ENCODE data around the gene ABCG8.

The ABCG8 gene

DNA sequence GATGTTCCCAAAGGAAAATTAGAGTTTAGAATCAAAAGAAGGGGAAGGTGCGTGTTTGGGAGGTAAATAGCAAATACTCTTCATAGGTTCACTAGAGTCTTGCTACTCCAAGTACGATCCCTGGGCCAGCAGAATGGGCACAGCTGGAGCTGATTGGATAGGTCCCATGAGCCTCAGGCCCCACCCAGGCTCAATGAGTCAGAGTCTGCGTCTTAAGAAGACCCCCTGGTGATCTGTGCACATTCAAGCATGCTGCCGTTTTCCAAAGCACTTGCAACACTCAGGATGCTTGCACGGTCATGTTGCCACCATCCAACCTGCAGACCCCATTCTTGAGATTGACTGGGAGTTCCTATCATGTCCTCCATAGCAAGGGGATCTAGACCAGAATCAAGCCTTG is 40.5 kb downstream of the ABCG8 start:
- POLR2A ChIA-PET, result no interaction called here
- TF ChIP-seq, protein P1, sequence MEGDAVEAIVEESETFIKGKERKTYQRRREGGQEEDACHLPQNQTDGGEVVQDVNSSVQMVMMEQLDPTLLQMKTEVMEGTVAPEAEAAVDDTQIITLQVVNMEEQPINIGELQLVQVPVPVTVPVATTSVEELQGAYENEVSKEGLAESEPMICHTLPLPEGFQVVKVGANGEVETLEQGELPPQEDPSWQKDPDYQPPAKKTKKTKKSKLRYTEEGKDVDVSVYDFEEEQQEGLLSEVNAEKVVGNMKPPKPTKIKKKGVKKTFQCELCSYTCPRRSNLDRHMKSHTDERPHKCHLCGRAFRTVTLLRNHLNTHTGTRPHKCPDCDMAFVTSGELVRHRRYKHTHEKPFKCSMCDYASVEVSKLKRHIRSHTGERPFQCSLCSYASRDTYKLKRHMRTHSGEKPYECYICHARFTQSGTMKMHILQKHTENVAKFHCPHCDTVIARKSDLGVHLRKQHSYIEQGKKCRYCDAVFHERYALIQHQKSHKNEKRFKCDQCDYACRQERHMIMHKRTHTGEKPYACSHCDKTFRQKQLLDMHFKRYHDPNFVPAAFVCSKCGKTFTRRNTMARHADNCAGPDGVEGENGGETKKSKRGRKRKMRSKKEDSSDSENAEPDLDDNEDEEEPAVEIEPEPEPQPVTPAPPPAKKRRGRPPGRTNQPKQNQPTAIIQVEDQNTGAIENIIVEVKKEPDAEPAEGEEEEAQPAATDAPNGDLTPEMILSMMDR (IDR thresholded peaks at IDR 0.05; ENCODE audit: control extremely low read depth, extremely low read depth, low read depth, missing control alignments), result no peak
- CTCF ChIA-PET, result no interaction called here
- no peak for DNase-seq (ENCODE audit: extremely low spot score)

DNA sequence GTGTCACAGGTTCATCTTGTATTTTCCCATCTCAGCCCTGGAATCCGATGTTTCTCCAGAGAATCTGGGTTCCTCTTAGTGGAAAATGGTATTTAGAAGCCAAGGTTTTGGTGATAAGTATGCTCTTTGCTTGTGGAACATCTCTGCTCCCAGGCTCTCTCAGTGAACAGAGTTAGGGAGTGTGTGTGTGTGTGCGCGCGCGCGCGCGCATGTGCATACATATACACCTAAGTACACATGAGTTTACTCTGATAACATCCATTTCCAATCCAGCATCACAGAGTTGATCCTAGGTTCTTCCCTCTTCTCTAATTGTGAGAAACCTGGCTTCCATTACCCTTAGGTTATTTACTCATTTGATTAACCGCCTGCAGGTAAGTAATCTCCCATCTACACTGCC is 41.7 kb downstream of the ABCG8 start:
- TF ChIP-seq, protein P1 (IDR thresholded peaks at IDR 0.05; ENCODE audit: control extremely low read depth, extremely low read depth, low read depth, missing control alignments), result no peak
- no peak for DNase-seq (ENCODE audit: extremely low spot score)
- ChIA-PET CTCF (no interaction called here), POLR2A (no interaction called here)

DNA sequence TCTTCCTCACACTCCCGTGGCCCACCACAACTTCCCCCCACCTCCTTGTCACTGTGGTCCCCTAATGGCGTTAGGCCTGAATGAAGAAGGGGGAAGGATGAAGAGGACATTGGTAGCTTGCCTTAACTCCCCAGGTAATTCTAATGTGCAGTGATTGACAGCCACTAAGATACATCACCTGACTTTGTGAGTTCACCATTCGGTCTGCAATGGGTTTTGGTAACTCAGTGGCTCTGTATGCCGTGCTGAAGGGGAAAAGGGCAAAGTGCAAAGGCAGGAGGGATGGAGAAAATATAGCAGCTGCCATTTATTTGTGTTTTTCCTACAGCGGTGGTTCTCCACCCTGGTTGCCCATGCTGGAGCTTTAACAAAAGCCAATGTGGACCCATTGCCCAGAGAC is 42.2 kb downstream of the ABCG8 start:
- TF ChIP-seq, protein P1 (IDR thresholded peaks at IDR 0.05; ENCODE audit: control extremely low read depth, extremely low read depth, low read depth, missing control alignments), result no peak
- peak; percentile 2 for DNase-seq (ENCODE audit: extremely low spot score)
- POLR2A ChIA-PET, result no interaction called here
- CTCF ChIA-PET, result no interaction called here

DNA sequence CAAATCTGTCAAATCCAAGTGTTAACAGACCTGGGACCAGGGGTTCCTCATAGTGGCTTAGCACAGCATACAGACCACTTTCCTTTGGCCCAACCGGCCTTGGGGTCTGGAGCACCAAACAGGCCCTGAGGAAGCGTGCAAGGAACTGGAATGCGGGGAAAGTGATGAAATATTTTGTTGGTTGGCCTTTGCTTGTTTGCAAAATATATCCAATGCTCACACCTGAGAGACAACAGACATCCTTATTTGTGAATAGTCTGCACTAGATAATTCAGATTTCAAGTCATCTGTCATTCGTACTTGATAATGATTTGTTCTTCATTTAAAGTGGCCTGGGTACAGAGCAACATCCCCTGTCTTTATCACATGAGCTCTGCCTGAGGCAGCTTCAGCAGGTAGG is 43.5 kb downstream of the ABCG8 start:
- TF ChIP-seq, protein P1 (IDR thresholded peaks at IDR 0.05; ENCODE audit: control extremely low read depth, extremely low read depth, low read depth, missing control alignments), result no peak
- CTCF ChIA-PET, result interaction anchor here (1.2 to 2.2 kb wide), 2 partner anchors 11 to 597 kb away, joined by 3 to 12 read pairs; no protein-coding TSS in a partner anchor
- peak; percentile 1 for DNase-seq (ENCODE audit: extremely low spot score)
- POLR2A ChIA-PET, result no interaction called here

DNA sequence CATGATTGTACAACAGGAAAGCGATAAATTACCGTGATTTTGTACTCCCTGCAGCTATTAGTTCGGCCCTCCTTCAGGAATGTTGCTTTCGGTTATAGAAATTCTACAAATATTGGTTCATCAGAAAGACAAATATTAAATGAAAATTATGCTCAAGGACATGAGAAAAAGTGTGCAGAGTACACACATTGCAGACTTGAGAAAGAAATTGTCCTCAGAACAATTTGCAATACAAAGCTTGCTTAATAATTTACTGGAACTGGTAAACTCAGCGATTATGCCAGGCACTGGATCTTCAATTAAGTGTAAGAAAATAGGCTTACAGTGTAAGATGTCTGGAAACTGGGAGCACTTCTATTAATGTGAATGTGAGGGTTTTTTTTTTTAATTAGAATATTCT is 45.9 kb downstream of the ABCG8 start:
- CTCF ChIA-PET, result no interaction called here

DNA sequence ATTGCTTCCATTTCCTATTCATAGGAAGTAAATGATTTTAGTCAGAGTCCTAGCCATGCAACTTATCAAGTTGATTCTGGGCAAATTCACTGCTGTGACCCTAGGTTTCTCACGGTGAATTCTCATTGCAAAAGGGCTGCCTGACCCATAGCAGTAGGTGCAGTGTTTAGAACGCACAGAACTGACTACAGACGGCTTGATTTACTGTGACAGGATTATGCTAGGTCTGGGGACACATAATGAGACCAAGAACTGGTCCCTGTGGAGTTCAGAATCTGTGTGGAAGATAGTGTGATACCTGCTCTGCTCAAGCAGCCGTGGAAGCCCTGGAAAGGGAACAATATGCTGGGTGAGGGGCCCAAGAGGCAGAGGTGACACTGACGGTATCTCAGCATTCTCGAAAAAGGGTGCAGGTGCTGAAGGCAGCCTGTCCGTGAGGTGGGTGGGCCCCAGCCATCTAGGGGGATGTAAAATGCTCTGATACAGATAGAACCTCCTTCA is 46.4 kb downstream of the ABCG8 start:
- POLR2A ChIA-PET, result no interaction called here
- peak; percentile 0 for DNase-seq (ENCODE audit: extremely low spot score)
- CTCF ChIA-PET, result no interaction called here
- TF ChIP-seq, protein P1 (IDR thresholded peaks at IDR 0.05; ENCODE audit: control extremely low read depth, extremely low read depth, low read depth, missing control alignments), result no peak

More for the DNA sequence above, 45.9 kb downstream of the ABCG8 start:
- TF ChIP-seq, protein P1 (IDR thresholded peaks at IDR 0.05; ENCODE audit: control extremely low read depth, extremely low read depth, low read depth, missing control alignments), result no peak
- DNase-seq (ENCODE audit: extremely low spot score), result no peak
- POLR2A ChIA-PET, result no interaction called here

DNA sequence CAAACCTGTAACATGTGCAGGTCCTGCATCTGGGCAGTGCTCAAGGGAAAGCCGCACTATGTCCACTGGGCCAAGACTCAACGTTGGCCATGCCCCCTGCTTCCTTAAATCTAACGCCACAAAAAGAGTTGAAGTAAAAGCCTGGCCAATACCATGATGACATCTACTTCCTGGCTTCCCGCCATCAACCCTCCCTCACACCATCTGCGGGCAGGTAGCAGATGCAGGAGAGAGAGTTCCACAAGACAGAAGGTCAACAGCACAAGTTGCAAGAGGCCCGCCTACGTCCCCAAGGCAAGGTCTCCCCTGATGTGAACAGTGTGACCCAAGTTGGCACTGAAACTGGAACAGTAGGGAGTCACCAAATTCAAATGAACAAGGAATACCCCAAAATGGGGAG is 48.4 kb downstream of the ABCG8 start:
- no peak for DNase-seq (ENCODE audit: extremely low spot score)
- ChIA-PET POLR2A (no interaction called here), CTCF (interaction anchor here (1.3 to 1.6 kb wide), 2 partner anchors 9 to 10 kb away, joined by 4 to 7 read pairs; no protein-coding TSS in a partner anchor)
- TF ChIP-seq, protein P1 (IDR thresholded peaks at IDR 0.05; ENCODE audit: control extremely low read depth, extremely low read depth, low read depth, missing control alignments), result no peak
